Measurements from ENCODE around the gene PRMT7. TPM values are rescaled to one million over a fixed set of nuclear protein-coding genes. Genes with fewer than 3 reads are reported as not detected.

PRMT7 gene
- polyA plus RNA-seq, 1 donor from 2014 or later, result 203 TPM

- Histone ChIP-seq H2AFZ (ENCODE audit: low read depth, low read length) (no peak overlapping the region), H3K4me2 (ENCODE audit: low read length) (no peak overlapping the region), H3K4me3 (ENCODE audit: low read length) (no peak overlapping the region), H3K9ac (ENCODE audit: low read length) (no peak overlapping the region), H3K9me2 (ENCODE audit: insufficient read depth, low read length) (no peaks in the 10 kb centered on the region), H3K27me3 (ENCODE audit: insufficient read depth, low read depth, low read length) (no peaks in the 10 kb centered on the region), H3K9me3 (ENCODE audit: low read length) (no peaks in the 10 kb centered on the region), H3K79me2 (replicated peaks; ENCODE audit: insufficient read depth, low read length) (no peaks in the 10 kb centered on the region), H3K27ac (ENCODE audit: low read length) (no peak overlapping the region), H3K36me3 (ENCODE audit: insufficient read depth, low read length) (no peaks in the 10 kb centered on the region), H4K20me1 (ENCODE audit: insufficient read depth) (no peaks in the 10 kb centered on the region), H3F3A (ENCODE audit: insufficient read depth, low read length, poor library complexity, severe bottlenecking) (peaks cover 3% of the 10 kb centered on the region)
- no peak for TF ChIP-seq EP300 (conservative IDR thresholded peaks at IDR 0.05; ENCODE audit: poor library complexity, severe bottlenecking)
- TF ChIP-seq CTCF (IDR thresholded peaks at IDR 0.05; ENCODE audit: poor library complexity, severe bottlenecking), result no peak
- TF ChIP-seq TAF1 (IDR thresholded peaks at IDR 0.05; ENCODE audit: low read depth), result no peak
Measured at GRCh38 chr16:68267612-68268405, 43.0 kb upstream of the PRMT7 start.

GRCh38 chr16:68269793-68270192 is 41.0 kb upstream of the PRMT7 start:
- H2AFZ ChIP-seq (ENCODE audit: low read depth, low read length), result no peak overlapping the region
- H3K4me3 ChIP-seq (ENCODE audit: low read length), result no peak overlapping the region
- H3K36me3 ChIP-seq (ENCODE audit: insufficient read depth, low read length), result no peaks in the 10 kb centered on the region
- no peak overlapping the region for H3K9ac ChIP-seq (ENCODE audit: low read length)
- no peaks in the 10 kb centered on the region for H3F3A ChIP-seq (ENCODE audit: insufficient read depth, low read length, poor library complexity, severe bottlenecking)
- no peaks in the 10 kb centered on the region for H3K9me3 ChIP-seq (ENCODE audit: low read length)
- H3K9me2 ChIP-seq (ENCODE audit: insufficient read depth, low read length), result no peaks in the 10 kb centered on the region
- no peaks in the 10 kb centered on the region for H3K27me3 ChIP-seq (ENCODE audit: insufficient read depth, low read depth, low read length)
- TF ChIP-seq REST (IDR thresholded peaks at IDR 0.05; ENCODE audit: borderline replicate concordance), result no peak
- no peaks in the 10 kb centered on the region for H3K79me2 ChIP-seq (replicated peaks; ENCODE audit: insufficient read depth, low read length)
- H3K4me2 ChIP-seq (ENCODE audit: low read length), result no peak overlapping the region
- no peak overlapping the region for H3K27ac ChIP-seq (ENCODE audit: low read length)
- H4K20me1 ChIP-seq (ENCODE audit: insufficient read depth), result no peaks in the 10 kb centered on the region

- H3F3A ChIP-seq (ENCODE audit: insufficient read depth, low read length, poor library complexity, severe bottlenecking), result no peaks in the 10 kb centered on the region
- H3K36me3 ChIP-seq (ENCODE audit: insufficient read depth, low read length), result no peaks in the 10 kb centered on the region
- no peak overlapping the region for H3K27ac ChIP-seq (ENCODE audit: low read length)
- no peaks in the 10 kb centered on the region for H3K9me2 ChIP-seq (ENCODE audit: insufficient read depth, low read length)
- TF ChIP-seq RAD21 (conservative IDR thresholded peaks at IDR 0.05), result no peak
- no peak for TF ChIP-seq EZH2 (IDR thresholded peaks at IDR 0.05; ENCODE audit: borderline replicate concordance, insufficient read depth, low read length, poor library complexity, severe bottlenecking)
- TF ChIP-seq TAF1 (IDR thresholded peaks at IDR 0.05; ENCODE audit: low read depth), result no peak
- no peak for TF ChIP-seq CTCF (IDR thresholded peaks at IDR 0.05; ENCODE audit: poor library complexity, severe bottlenecking)
- TF ChIP-seq REST (IDR thresholded peaks at IDR 0.05; ENCODE audit: borderline replicate concordance), result no peak
- no peak for TF ChIP-seq POLR2AphosphoS5 (IDR thresholded peaks at IDR 0.05)
- no peak for TF ChIP-seq SMC3 (conservative IDR thresholded peaks at IDR 0.05; ENCODE audit: poor library complexity)
- TF ChIP-seq MXI1 (conservative IDR thresholded peaks at IDR 0.05; ENCODE audit: poor library complexity, severe bottlenecking), result no peak
- TF ChIP-seq EP300 (conservative IDR thresholded peaks at IDR 0.05; ENCODE audit: poor library complexity, severe bottlenecking), result no peak
- no peaks in the 10 kb centered on the region for H3K9me3 ChIP-seq (ENCODE audit: low read length)
- H4K20me1 ChIP-seq (ENCODE audit: insufficient read depth), result no peaks in the 10 kb centered on the region
- H3K4me3 ChIP-seq (ENCODE audit: low read length), result no peak overlapping the region
- no peaks in the 10 kb centered on the region for H3K79me2 ChIP-seq (replicated peaks; ENCODE audit: insufficient read depth, low read length)
- H3K9ac ChIP-seq (ENCODE audit: low read length), result no peak overlapping the region
- no peaks in the 10 kb centered on the region for H3K27me3 ChIP-seq (ENCODE audit: insufficient read depth, low read depth, low read length)
- no peak overlapping the region for H3K4me2 ChIP-seq (ENCODE audit: low read length)
- H2AFZ ChIP-seq (ENCODE audit: low read depth, low read length), result no peak overlapping the region
Measured at GRCh38 chr16:68270353-68270752, 40.5 kb upstream of the PRMT7 start.
